Cardiac muscle cell (in vitro differentiated cells and primary cell): ENCODE data around the gene CNIH3. TPM values are rescaled to one million over a fixed set of nuclear protein-coding genes. Genes with fewer than 3 reads are reported as not detected.

Experiments
- DNase-seq, 2 donors: peaks; one replicate each; pipeline versions ENCODE4 v3.0.0 to v3.0.0-alpha.2; 2010 to 2017; ENCODE audit warnings: low read depth in 1 of 2, low spot score in 1 of 2
- H3K27ac ChIP-seq: fragments of 200-600 bp; sonication (generic); 2 replicates; pipeline ENCODE4 v1.5.1; 2016
- H3K27me3 ChIP-seq: fragments of 200-600 bp; sonication (generic); 2 replicates; pipeline ENCODE4 v1.6.0; 2016; ENCODE audit warnings: control low read depth
- H3K36me3 ChIP-seq: fragments of 200-600 bp; sonication (generic); 2 replicates; pipeline ENCODE4 v1.5.1; 2016; ENCODE audit warnings: control low read depth
- H3K4me1 ChIP-seq: fragments of 200-600 bp; sonication (generic); 2 replicates; pipeline ENCODE4 v1.8.1; 2017; ENCODE audit warnings: low read depth, mild to moderate bottlenecking, mixed run types
- H3K4me3 ChIP-seq: fragments of 200-600 bp; sonication (generic); 2 replicates; pipeline ENCODE4 v1.5.1; 2016; ENCODE audit warnings: mild to moderate bottlenecking
- H3K9me3 ChIP-seq: fragments of 200-600 bp; sonication (generic); 2 replicates; pipeline ENCODE4 v1.5.1; 2017; ENCODE audit warnings: low read depth, mild to moderate bottlenecking, control low read depth
- polyA plus RNA-seq: library from polyadenylated mRNA; unstranded; fragments of >200 nt; fragmentation: Nextera tagmentation; extraction: Ambion mirVana; gene quantifications from 2 replicates; pipeline ENCODE4 v1.2.1, GENCODE V29; 2016
- total RNA-seq: library from RNA; depleted of rRNA; stranded (reverse); fragments of >200 nt; gene quantifications from 2 replicates; pipeline ENCODE4 v1.2.3, GENCODE V29; 2016
- TF ChIP-seq, protein P1 (sequence below): IDR thresholded peaks from 2 replicates; pipeline ENCODE4 v1.5.1; 2012; ENCODE audit warnings: low read depth, mild to moderate bottlenecking, low read length

Gene CNIH3
- total and polyA plus RNA-seq, 2 experiments from 2014 or later, result 3.2 to 4.2 TPM

DNA sequence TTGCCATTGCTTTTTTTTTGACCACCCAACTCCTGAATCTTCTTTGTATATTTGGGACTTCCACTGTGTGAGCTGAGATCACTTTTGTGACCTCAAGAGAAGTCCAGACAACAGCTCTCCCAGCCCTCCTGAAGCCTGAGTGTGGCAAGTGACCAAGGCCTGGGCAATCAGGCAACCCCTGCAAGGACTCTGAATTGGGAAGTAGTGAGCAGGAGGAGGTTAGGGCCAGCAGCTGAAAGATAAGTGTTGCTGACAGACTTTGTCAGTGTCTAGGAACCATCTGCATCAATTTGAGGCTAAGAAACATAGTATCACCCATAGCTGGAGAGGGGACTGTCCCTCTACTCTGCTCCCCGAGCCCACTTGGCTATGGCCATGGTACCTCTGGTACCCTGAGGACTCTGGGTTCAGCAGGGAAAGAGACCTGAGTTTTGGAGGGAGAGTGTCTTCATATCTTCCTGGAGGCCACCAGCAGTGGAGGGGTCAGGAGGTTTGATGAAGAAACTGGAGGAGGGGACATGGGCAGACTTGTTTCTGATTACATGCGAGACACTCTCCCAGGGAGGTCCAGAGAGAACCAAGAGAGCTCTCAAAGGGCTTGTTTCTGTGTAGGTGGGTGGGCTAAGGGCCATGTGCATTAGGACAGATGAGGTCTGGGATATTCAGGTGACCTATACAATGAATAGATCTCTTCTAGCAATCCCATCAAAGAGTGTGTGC lies 166.3 kb downstream of the CNIH3 start:
- DNase-seq, result no peak
- Histone ChIP-seq H3K9me3 (no peaks in the 10 kb centered on the region), H3K4me1 (no peaks in the 10 kb centered on the region), H3K27ac (no peak overlapping the region), H3K36me3 (no peaks in the 10 kb centered on the region), H3K4me3 (no peak overlapping the region), H3K27me3 (no peaks in the 10 kb centered on the region)
- TF ChIP-seq, protein P1, sequence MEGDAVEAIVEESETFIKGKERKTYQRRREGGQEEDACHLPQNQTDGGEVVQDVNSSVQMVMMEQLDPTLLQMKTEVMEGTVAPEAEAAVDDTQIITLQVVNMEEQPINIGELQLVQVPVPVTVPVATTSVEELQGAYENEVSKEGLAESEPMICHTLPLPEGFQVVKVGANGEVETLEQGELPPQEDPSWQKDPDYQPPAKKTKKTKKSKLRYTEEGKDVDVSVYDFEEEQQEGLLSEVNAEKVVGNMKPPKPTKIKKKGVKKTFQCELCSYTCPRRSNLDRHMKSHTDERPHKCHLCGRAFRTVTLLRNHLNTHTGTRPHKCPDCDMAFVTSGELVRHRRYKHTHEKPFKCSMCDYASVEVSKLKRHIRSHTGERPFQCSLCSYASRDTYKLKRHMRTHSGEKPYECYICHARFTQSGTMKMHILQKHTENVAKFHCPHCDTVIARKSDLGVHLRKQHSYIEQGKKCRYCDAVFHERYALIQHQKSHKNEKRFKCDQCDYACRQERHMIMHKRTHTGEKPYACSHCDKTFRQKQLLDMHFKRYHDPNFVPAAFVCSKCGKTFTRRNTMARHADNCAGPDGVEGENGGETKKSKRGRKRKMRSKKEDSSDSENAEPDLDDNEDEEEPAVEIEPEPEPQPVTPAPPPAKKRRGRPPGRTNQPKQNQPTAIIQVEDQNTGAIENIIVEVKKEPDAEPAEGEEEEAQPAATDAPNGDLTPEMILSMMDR, result no peak

DNA sequence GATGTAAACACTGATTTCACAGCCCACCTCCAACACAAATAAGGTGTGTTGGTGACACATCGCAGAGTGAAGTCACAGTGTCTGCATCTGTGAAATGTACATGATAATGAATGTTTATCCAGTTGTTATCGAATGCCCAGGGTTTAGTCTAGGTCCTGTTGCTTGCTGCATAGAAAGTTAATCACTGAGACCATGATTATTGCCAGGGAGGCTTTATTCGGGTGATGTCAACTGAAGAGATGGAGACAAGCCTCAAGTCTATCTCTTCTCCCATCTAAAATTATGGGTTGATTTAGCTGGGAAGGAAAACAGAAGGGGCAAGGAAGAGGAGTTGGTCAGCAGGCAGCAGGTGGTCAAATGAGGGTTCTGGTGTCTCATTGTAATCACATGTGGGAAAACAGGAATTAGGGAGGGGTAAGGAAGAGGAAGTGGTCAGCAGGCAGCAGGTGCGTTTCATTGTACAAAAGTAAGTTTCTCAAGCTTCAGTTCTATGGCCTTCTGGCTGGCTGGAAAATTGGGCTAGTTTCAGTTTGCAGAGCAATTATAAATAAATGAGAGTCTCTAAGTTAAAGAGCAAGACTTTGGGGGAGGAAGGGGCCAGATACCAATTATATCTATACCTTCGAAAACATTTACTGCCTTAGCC lies 167.0 kb downstream of the CNIH3 start:
- no peaks in the 10 kb centered on the region for H3K27me3 ChIP-seq
- no peak for DNase-seq
- TF ChIP-seq, protein P1, result no peak
- H3K4me1 ChIP-seq, result no peaks in the 10 kb centered on the region
- H3K9me3 ChIP-seq, result no peaks in the 10 kb centered on the region
- H3K36me3 ChIP-seq, result no peaks in the 10 kb centered on the region
- no peak overlapping the region for H3K4me3 ChIP-seq
- H3K27ac ChIP-seq, result no peak overlapping the region

DNA sequence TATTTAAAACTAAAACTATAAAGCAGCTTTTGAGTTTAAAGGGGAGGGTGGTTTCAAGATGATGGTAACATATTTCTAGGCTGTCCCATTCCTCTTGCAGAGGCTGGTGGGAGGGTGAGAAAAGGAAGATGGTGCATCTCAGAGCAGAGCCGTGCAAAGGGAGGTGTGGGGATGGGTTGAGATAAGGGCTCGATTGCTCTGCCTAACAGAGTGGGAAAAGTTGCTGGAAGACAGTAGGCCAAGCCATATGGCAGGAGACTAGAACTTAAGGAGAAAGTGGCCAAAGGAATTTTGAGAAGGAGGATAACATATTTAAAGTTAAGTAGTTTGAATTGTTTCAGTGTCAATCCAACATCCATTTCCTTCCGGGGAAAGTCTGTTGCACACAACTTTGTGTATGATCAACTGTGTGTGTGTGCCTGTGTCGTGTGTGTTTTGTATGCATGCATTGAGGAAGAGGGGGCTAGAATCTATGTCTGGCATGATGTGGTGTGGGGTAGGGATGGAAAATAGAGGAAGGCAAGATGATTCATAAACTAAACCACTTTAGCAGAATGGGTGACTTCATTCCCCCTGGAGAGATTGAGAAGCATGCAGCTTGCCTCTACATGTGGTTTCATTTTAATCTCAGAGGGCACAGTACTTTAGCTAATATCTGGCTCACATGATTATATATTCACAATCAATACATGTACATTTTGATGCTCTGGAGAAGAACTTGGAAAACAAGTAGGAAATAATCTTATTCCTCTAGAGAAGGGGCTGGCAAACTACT lies 168.3 kb downstream of the CNIH3 start:
- Histone ChIP-seq H3K27me3 (no peaks in the 10 kb centered on the region), H3K27ac (no peak overlapping the region), H3K9me3 (no peaks in the 10 kb centered on the region), H3K4me1 (no peaks in the 10 kb centered on the region), H3K4me3 (no peak overlapping the region), H3K36me3 (no peaks in the 10 kb centered on the region)
- TF ChIP-seq, protein P1, result no peak
- peak in 1 of 2 donors; percentile 3 for DNase-seq

DNA sequence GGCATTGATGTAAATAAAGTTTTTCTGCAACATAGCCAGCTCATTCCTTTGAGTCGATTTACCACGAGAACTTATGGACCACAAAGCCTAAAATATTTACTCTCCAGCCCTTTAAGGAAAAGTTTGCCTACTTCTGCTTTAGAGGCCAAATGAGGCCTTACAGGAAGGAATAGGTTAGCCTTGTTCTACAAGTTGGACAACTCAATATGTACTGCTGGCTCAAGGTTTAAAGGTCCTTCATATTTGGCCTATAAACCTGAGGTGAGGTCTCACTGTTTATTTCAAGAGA lies 168.9 kb downstream of the CNIH3 start:
- H3K27me3 ChIP-seq, result no peaks in the 10 kb centered on the region
- H3K4me1 ChIP-seq, result no peaks in the 10 kb centered on the region
- H3K36me3 ChIP-seq, result no peaks in the 10 kb centered on the region
- TF ChIP-seq, protein P1, result no peak
- H3K9me3 ChIP-seq, result no peaks in the 10 kb centered on the region
- H3K4me3 ChIP-seq, result no peak overlapping the region
- H3K27ac ChIP-seq, result no peak overlapping the region
- DNase-seq, result no peak

DNA sequence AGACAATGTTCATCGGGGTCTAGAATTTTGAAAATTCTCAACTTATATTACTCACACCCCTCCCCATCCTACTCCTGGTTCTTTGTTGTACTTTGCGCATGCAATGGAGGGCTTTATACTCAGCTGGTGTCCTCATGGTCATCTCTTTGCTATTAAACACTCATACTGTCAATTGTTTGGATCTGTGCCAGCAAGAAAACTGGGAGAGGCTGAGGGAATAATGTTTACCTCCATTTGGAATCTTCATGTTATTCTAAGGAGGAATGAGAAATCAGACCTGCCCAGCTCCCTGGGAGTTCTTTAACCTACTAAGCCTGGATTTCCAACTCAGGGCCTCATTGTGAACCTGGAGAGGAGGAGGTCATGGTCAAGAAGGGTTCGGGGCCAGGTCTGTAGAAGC lies 169.5 kb downstream of the CNIH3 start:
- Histone ChIP-seq H3K27me3 (no peaks in the 10 kb centered on the region), H3K27ac (no peak overlapping the region), H3K9me3 (no peaks in the 10 kb centered on the region), H3K36me3 (no peaks in the 10 kb centered on the region), H3K4me1 (no peaks in the 10 kb centered on the region), H3K4me3 (no peak overlapping the region)
- DNase-seq, result no peak
- TF ChIP-seq, protein P1, result no peak
